HL-60 (cell line): ENCODE results near the gene OR5V1.

ENCODE experiments used
- CTCF ChIP-seq: IDR thresholded peaks from one replicate; pipeline ENCODE4 v1.5.1; 2011; ENCODE audit warnings: low read length, control low read depth, inconsistent platforms; ENCODE audit not compliant: insufficient read depth
- GABPA ChIP-seq: IDR thresholded peaks from 2 replicates; pipeline ENCODE4 v1.6.1; 2012; ENCODE audit warnings: low read depth
- POLR2AphosphoS5 ChIP-seq: IDR thresholded peaks from 2 replicates; pipeline ENCODE4 v1.6.1; 2012; ENCODE audit warnings: low read depth
- REST ChIP-seq: IDR thresholded peaks from 2 replicates; pipeline ENCODE4 v1.6.1; 2012; ENCODE audit warnings: low read depth; ENCODE audit not compliant: insufficient replicate concordance

GRCh38 chr6:29388533-29388932 is 19.9 kb upstream of the OR5V1 start:
- TF ChIP-seq REST = no peak
- no peak for TF ChIP-seq CTCF
- TF ChIP-seq POLR2AphosphoS5 = no peak
- no peak for TF ChIP-seq GABPA
